Activated CD4-positive, alpha-beta T cell treated with anti-CD3 and anti-CD28 coated beads for 48 hours (primary cell): ENCODE results near the gene LARGE2.

Source experiments
- DNase-seq: peaks from one replicate; pipeline ENCODE4 v3.0.0-alpha.2; 2020

LARGE2 gene

DNA sequence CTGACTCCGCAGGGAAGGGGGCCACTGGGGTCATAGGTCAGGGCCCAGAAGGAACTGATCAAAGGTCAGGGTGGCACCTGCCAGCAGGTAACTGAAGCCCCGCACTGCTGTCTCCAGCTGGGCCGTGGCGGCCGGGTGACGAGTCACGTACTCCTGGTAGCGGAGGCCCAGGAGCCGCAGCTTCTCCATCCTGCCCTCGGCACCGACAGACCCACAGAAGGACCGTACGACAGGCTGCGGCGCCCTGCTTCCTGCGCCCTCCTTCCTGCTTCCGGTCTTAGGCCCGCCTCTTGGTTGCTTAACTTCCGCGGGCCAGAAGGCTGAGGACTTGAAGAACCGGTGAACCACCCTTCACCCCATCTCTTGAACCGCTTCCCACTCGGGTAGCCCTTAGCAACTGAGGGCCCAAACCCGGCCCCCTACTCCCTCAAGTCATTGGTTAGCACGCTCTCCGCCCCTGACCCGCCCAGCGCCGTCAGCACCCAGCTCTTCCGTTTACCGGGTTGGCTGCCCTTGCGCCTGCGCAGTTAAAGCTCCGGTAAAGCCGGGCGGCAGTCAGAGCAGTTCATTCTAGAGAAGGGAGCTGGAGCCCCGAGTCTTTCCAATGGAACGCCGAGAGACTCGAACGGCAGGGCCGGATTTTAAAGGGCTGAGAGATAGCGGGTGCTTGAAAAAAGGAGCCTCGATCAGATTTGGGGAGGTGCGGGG lies 4.7 kb upstream of the LARGE2 start, which contains the start of gene PEX16:
PEX16 (minus strand) TSS at position 255 of the 708 bp plus-strand sequence; CDS start at position 189, 66 bp downstream.
- DNase-seq, result peak; percentile 97

DNA sequence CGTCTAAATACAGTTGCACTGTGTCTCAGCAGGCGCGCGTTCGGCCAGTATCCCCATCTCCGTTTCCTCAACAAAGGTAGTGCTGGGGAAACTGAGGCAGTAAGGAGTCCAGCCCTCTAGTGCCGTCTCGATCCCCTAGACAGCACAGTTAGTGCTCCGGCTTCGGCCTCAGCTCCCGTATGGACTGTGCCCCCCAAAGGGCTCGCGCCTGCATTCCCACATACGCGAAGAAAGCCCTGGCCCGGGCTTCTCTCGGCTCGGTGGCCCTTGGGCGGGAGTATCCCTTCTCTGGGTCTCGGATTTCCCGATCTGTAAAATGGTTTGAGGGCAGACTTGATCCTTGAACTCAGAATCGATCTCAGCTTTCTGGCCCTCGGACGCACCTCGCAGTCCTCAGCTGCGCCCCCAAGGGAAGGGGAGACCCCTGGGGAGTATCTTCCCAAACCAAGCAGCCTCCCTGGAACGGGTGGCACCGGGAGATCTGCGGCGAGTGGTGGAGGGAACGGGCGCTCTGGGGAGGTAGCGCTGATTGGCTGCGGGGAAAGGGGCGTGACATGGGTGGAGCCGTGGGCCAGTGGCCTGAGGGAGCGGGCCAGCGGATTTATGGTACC lies 4.0 kb upstream of the LARGE2 start:
- peak; percentile 75 for DNase-seq

- DNase-seq, result no peak
These were observed 3.3 kb upstream of the LARGE2 start for GRCh38 chr11:45918962-45919675.

- no peak for DNase-seq
These were observed 2.5 kb upstream of the LARGE2 start for GRCh38 chr11:45919806-45920530.

DNA sequence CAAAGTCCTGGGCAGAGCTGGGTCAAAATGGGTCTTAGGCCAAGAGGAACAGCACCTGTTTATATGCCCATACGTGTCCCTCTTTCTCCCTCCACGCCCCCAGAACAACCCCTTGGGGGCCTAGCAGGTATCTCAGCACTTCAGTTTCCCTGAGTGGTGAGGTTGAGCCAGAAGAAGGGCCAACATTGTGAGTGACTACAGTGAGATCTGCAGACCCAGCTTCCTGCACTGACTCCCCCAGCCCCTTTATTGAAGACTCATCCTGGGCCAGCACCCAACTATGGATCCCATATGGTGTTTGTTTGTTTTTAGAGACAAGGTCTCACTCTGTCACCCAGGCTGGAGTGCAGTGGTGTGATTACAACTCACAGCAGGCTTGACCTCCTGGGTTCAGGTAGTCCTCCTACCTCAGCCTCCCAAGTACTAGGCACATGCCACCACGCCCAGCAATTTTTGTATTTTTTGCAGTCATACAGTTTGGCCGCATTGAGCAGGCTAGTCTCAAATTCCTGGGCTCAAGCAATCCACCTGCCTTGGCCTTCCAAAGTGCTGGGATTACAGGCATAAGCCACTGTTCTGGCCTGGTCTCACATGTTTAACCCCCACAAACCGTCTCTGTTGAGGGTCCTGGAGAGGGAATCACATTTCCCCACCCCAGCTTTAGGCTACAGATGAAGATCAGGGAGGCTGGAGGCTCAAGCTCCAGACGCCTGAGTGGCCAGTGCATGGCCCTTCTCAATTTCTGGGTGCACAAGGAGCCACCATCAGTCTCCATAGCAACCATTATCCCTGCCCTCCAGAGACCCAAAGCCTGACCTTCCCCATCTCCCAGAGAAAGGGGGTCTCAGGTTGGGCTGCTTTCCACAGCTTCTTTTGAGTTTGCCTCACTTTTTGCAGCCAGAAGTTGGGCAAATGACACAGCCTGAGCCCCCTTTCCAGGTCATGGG lies 1.7 kb upstream of the LARGE2 start:
- DNase-seq, result no peak

- no peak for DNase-seq
These were observed 663 bp upstream of the LARGE2 start for GRCh38 chr11:45921561-45922424.

DNA sequence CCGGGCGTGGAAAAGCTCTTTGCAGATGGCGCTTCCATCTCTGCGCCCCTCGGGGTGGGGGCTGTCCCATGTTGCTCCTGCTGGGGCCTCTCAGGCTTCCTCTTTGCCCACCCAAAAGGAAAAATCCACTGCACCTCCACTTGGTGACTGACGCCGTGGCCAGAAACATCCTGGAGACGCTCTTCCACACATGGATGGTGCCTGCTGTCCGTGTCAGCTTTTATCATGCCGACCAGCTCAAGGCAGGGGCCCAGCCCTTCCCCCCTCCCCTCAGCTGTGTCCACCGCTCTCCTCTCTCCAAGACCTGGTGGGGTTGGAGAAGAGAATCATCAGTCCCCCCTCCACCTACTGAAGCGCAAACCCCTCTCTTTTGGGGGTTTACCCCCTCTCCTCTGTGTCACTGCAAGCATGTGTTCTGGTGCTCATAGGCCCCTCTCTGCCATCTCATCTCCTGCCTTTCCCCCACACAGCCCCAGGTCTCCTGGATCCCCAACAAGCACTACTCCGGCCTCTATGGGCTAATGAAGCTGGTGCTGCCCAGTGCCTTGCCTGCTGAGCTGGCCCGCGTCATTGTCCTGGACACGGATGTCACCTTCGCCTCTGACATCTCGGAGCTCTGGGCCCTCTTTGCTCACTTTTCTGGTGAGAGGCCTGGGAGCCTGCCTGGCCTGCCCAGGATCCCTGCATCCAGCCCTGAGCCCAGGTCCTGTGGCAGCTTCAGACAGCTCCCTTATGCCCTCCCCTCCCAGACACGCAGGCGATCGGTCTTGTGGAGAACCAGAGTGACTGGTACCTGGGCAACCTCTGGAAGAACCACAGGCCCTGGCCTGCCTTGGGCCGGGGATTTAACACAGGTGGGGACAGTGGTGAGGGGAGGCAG lies 1.8 kb downstream of the LARGE2 start:
- no peak for DNase-seq

DNA sequence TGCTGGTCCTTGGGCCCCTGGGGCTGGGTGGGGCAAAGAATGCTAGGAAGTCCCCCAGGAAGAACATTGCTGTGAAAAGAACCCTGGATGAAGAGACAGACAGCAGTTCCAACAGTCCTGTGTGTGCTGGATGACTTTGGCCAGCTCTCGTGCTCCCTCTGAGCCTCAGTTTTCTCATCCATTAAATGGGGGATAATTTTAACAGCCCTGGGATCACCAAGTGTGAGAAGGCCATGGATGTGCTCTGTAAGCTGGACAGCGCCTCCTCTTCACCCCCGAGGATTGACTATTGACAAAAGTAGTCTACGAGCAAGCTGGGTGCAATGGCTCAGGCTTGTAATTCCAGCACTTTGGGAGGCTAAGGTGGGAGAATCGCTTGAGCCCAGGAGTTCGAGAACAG lies 2.5 kb downstream of the LARGE2 start:
- no peak for DNase-seq

DNA sequence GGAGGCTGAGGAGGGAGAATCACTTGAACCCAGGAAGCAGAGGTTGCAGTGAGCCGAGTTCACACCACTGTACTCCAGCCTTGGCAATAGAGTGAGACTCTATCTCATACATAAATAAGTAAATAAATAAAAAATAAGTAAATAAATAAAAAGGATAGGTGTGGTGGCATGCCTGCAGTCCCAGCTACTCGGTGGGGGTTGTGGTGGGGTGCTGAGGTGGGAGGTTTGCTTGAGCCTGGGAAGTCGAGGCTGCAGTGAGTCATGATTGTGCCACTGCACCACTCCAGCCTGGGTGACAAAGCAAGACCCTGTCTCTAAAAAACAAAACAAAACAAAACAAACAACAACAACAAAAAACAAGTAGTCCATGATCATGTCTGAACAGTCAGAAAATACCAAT lies 3.1 kb downstream of the LARGE2 start:
- no peak for DNase-seq

DNA sequence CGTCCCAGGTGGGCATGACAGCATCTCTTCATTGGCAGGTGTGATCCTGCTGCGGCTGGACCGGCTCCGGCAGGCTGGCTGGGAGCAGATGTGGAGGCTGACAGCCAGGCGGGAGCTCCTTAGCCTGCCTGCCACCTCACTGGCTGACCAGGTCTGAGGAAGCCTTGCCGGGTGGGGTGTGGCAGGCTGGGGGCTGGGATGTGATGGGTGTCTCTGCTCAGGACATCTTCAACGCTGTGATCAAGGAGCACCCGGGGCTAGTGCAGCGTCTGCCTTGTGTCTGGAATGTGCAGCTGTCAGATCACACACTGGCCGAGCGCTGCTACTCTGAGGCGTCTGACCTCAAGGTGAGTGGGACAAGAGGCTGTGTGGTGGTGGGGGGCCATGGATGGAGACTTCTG lies 3.5 kb downstream of the LARGE2 start:
- DNase-seq, result no peak

DNA sequence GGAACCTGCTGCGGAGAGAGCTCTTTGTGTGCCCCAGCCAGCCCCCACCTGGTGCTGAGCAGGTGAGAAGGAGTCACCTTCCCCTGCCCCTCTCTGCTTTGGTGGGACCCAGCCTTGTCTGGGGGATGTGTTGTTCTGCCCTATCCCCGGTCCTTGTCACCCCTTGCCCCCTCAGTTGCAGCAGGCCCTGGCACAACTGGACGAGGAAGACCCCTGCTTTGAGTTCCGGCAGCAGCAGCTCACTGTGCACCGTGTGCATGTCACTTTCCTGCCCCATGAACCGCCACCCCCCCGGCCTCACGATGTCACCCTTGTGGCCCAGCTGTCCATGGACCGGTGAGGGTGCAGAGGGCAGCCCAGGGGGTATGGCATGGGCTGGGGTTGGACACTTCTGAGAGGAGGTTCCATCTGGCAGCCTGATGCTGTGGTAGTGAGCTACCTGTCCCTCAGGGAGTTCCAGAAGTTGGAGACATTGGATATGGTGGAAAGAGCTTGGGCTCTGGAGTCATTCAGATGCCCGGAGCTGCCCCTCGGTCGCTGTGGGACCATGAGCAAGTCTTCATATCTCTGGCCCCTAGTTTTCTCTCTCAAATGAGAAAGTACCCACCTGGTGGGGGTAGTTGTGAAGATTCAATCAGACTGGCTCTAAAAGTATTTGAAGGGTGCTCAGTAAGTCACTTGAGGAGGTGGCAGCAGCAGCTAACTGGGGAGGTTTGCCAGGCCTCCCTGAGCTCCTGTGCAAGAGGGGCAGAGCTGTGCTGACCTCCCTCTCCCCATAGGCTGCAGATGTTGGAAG lies 4.3 kb downstream of the LARGE2 start:
- no peak for DNase-seq

DNA sequence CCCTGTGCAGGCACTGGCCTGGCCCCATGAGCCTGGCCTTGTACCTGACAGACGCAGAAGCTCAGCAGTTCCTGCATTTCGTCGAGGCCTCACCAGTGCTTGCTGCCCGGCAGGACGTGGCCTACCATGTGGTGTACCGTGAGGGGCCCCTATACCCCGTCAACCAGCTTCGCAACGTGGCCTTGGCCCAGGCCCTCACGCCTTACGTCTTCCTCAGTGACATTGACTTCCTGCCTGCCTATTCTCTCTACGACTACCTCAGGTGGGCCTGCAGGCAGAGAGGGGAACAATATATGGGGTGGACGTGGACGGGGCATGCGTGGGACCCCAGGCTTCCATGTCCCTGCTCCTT lies 4.9 kb downstream of the LARGE2 start:
- no peak for DNase-seq

- no peak for DNase-seq
These were observed 5.4 kb downstream of the LARGE2 start for GRCh38 chr11:45927684-45928413.

GRCh38 chr11:45928535-45929215 lies 6.2 kb downstream of the LARGE2 start:
- no peak for DNase-seq

DNA sequence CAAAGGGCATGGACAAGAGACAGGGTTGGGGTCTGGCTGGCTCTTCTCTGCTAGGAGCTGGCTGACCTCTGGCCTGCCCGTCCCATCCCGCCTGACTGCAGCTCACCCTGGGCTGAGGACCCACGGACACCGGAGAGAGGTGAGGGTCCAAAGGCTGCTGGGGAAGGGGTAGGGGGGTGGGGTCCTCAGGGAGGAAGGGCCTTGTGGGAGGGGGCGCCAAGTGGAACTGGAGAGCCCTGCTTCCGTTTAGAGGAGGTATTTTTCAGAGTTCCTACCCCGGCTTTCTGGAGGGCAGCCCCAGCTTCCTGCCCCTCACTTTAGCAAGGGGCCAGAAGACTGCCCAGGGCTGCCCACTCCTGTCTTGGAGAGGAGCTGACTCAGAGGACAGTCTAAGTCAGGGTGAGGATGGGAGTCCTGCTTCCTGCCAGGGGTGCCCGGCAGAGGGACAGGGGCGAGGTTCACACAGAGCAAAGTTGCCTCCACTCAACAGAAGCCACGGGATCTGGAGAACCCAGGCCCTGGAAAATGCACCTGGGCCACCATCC lies 7.1 kb downstream of the LARGE2 start:
- no peak for DNase-seq

- DNase-seq, result peak; percentile 32
These were observed 7.8 kb downstream of the LARGE2 start for GRCh38 chr11:45930031-45930794.
